Stomach (tissue), 9 donors: ENCODE results near the gene GNG2. TPM values are rescaled to one million over a fixed set of nuclear protein-coding genes. Genes with fewer than 3 reads are reported as not detected.
A peak's percentile ranks its signal among the peaks of the same experiment; 100 is the strongest.

ENCODE experiments used
- DNase-seq, 2 donors: peaks; one replicate each; pipeline versions ENCODE4 v3.0.0 to v3.0.0-alpha.2; 2013 to 2019
- H3K27ac ChIP-seq, 5 donors: fragments of 200-600 bp in 4 of 5; sonication (generic) in 4 of 5; one replicate each; pipeline ENCODE4 v1.5.1; 2013 to 2019; ENCODE audit warnings: mild to moderate bottlenecking in 1 of 5, moderate library complexity in 1 of 5
- H3K27me3 ChIP-seq, 3 donors: fragments of 200-600 bp; sonication (generic); one replicate each; pipeline ENCODE4 v1.5.1; 2017 to 2019; ENCODE audit warnings: mixed run types in 1 of 3
- H3K36me3 ChIP-seq, 4 donors: fragments of 200-600 bp; sonication (generic); 1 replicate in 3 of 4; 2 replicates in 1 of 4; pipeline ENCODE4 v1.5.1; 2016 to 2019
- H3K4me1 ChIP-seq, 4 donors: fragments of 200-600 bp; sonication (generic); one replicate each; pipeline ENCODE4 v1.5.1; 2016 to 2019
- H3K4me3 ChIP-seq, 4 donors: fragments of 200-600 bp; sonication (generic) in 3 of 4; one replicate each; pipeline ENCODE4 v1.5.1; 2016 to 2019; ENCODE audit warnings: mild to moderate bottlenecking in 1 of 4
- H3K9me3 ChIP-seq, 4 donors: fragments of 200-600 bp; sonication (generic); one replicate each; pipeline ENCODE4 v1.5.1; 2016 to 2019
- CTCF ChIP-seq, 7 experiments: fragments of 450-650 bp in 4 of 7; fragments of 200-600 bp in 3 of 7; sonication (generic) in 3 of 7; IDR thresholded peaks; one replicate each; pipeline ENCODE4 v1.5.1; 2016 to 2019; ENCODE audit warnings: antibody characterized with exemption in 7 of 7, control low read depth in 2 of 7, mild to moderate bottlenecking in 1 of 7
- EP300 ChIP-seq: sonication (generic); formaldehyde crosslinking; IDR thresholded peaks from one replicate; pipeline ENCODE4 v1.6.1; 2017; ENCODE audit warnings: antibody characterized with exemption
- POLR2A ChIP-seq, 4 donors: fragments of 450-650 bp; IDR thresholded peaks; one replicate each; pipeline ENCODE4 v1.6.1; 2016; ENCODE audit warnings: antibody characterized with exemption in 4 of 4, control low read depth in 2 of 4, mild to moderate bottlenecking in 1 of 4, moderate library complexity in 1 of 4
- POLR2AphosphoS5 ChIP-seq, 3 donors: sonication (generic); formaldehyde crosslinking; IDR thresholded peaks; one replicate each; pipeline ENCODE4 v1.6.1; 2016; ENCODE audit warnings: antibody characterized with exemption in 3 of 3
- WGBS, 5 donors: extraction: QIAGEN DNeasy Blood & Tissue Kit in 3 of 5; methylation state at CpG; one replicate each; pipeline versions ENCODE4 v1.1.5 to v1.1.7; 2013 to 2018; 5-methylcytosine and 5-hydroxymethylcytosine counted together
- intact Hi-C: fragments of 100-400 bp; cut with DNase I; formaldehyde crosslinking; loops from one replicate; pipeline ENCODE4 v1.15.1; 2023; ENCODE audit warnings: low total_unique reads
- polyA plus RNA-seq, 3 donors: library from polyadenylated mRNA; stranded (reverse); fragments of 200-250 nt; gene quantifications; one replicate each; pipeline ENCODE4 v1.2.3, GENCODE V29; 2013
- total RNA-seq, 5 donors: library from RNA; depleted of rRNA; stranded (reverse); fragments of >200 nt; gene quantifications; one replicate each; pipeline versions ENCODE4 v1.1.0 to v1.2.3, GENCODE V29; 2014 to 2016
- donor health status: healthy with polysubstance abuse.
- donor health status: Bipolar disorder and iron deficiency.
- donor health status: healthy.

The GNG2 gene
- total and polyA plus RNA-seq, 8 donors: 0.58 to 23.3 (median 9.2) TPM

DNA sequence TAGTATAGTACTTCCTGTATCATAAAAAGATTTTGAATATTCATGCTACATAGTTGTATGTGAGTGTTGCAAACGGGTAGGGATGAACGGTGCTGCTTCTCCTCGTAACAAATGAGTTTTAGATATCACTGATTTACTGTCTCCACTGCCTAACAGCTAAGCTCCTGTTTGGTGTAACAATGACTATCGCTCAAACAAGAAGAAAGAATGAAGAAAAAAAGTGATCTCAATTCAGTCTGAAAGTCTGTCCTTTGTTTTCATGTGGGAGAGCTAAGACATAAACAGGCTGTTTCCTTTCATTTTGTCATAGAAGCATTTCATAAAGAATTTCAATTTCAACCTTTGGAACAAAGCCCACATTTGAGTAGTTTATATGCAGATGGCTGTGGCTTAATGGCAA lies 102.9 kb downstream of the GNG2 start:
- Histone ChIP-seq H3K27ac (peak overlapping the region in 1 of 5 donors; percentile 54), H3K4me3 (no peak overlapping the region), H3K27me3 (no peaks in the 10 kb centered on the region), H3K36me3 (peaks cover 0 to 12% (median 6%) of the 10 kb centered on the region in 4 donors), H3K4me1 (peaks cover 0 to 11% (median 5%) of the 10 kb centered on the region in 4 donors), H3K9me3 (peaks cover 0 to 13% (median 10%) of the 10 kb centered on the region in 4 donors)
- 30 to 63% (median 54%) methylated on average over 4 of the region's 4 CpGs for WGBS, 5 donors
- intact Hi-C loops: no loop called here
- no peak for TF ChIP-seq POLR2AphosphoS5 (IDR thresholded peaks at IDR 0.05)
- TF ChIP-seq POLR2A (IDR thresholded peaks at IDR 0.05): no peak
- TF ChIP-seq CTCF (IDR thresholded peaks at IDR 0.05): no peak
- no peak for TF ChIP-seq EP300
- peak in 1 of 2 donors; percentile 76 for DNase-seq

DNA sequence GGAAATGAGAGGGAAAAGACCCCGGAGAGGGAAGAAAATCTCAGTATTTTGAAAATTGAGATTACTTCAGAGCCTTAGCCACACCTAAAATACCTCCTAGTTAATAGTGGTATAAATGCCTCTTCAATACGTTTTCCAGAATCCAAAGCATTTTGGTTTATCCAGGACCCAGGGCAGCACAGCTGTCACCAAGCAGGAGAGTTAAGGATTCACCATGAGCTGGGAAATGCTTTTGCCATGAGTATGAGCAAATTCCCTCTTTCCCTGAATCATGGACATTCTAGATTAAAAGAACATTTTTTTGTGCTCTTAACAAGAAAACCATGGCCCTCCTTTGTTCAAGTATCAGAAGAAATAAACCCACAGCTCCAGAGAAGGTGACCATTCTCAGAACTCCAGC lies 107.1 kb downstream of the GNG2 start:
- no peak overlapping the region for H3K27ac ChIP-seq
- H3K27me3 ChIP-seq: no peaks in the 10 kb centered on the region
- intact Hi-C loops: no loop called here
- peaks cover 0 to 10% (median 5%) of the 10 kb centered on the region in 4 donors for H3K4me1 ChIP-seq
- TF ChIP-seq POLR2AphosphoS5 (IDR thresholded peaks at IDR 0.05) (no peak), POLR2A (IDR thresholded peaks at IDR 0.05) (no peak), EP300 (no peak), CTCF (IDR thresholded peaks at IDR 0.05) (no peak)
- 73 to 86% (median 81%) methylated on average over 2 of the region's 2 CpGs for WGBS, 5 donors
- H3K36me3 ChIP-seq: no peaks in the 10 kb centered on the region
- no peaks in the 10 kb centered on the region for H3K9me3 ChIP-seq
- no peak overlapping the region for H3K4me3 ChIP-seq
- DNase-seq: no peak

- intact Hi-C loops: no loop called here
- TF ChIP-seq EP300 (no peak), CTCF (IDR thresholded peaks at IDR 0.05) (no peak), POLR2AphosphoS5 (IDR thresholded peaks at IDR 0.05) (no peak), POLR2A (IDR thresholded peaks at IDR 0.05) (no peak)
- H3K27me3 ChIP-seq: no peaks in the 10 kb centered on the region
Observed at GRCh38 chr14:51969852-51970540, 109.6 kb downstream of the GNG2 start.

DNA sequence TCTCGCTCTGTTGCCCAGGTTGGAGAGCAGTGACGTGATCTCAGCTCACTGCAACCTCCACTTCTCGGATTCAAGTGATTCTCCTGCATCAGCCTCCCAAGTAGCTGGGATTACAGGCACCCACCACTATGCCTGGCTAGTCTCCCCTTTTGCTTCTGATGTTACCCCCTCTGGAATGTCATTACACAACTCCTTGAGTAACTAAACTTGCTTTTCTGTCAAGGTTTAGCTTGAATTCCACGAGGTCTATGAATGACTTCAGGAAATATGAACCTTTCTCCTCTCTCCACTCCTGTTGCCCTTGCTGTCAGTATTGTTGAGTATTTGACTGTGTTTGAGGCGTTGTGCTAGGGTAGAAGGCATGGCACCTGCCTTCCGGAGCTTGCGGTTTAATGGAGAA lies 112.2 kb downstream of the GNG2 start:
- intact Hi-C loops: no loop called here
- Histone ChIP-seq H3K27ac (no peak overlapping the region), H3K4me1 (no peaks in the 10 kb centered on the region), H3K36me3 (no peaks in the 10 kb centered on the region), H3K9me3 (no peaks in the 10 kb centered on the region), H3K27me3 (no peaks in the 10 kb centered on the region), H3K4me3 (no peak overlapping the region)
- TF ChIP-seq EP300 (no peak), POLR2AphosphoS5 (IDR thresholded peaks at IDR 0.05) (no peak), POLR2A (IDR thresholded peaks at IDR 0.05) (no peak), CTCF (IDR thresholded peaks at IDR 0.05) (no peak)
- no peak for DNase-seq
- 88 to 94% (median 90%) methylated on average over 7 of the region's 7 CpGs for WGBS, 5 donors

More at GRCh38 chr14:51969852-51970540, 109.6 kb downstream of the GNG2 start:
- Histone ChIP-seq H3K4me1 (no peaks in the 10 kb centered on the region), H3K9me3 (no peaks in the 10 kb centered on the region), H3K4me3 (no peak overlapping the region), H3K27ac (no peak overlapping the region), H3K36me3 (no peaks in the 10 kb centered on the region)
- no peak for DNase-seq
- 61 to 64% (median 63%) methylated on average over 6 of the region's 6 CpGs for WGBS, 5 donors
